SK-N-SH (cell line): ENCODE measurements around the gene MRPS27. TPM values are rescaled to one million over a fixed set of nuclear protein-coding genes. Genes with fewer than 3 reads are reported as not detected.

Experiments
- CTCF ChIA-PET: fragments of 300-600, 350-600 bp; formaldehyde crosslinking; extraction: SDS; loops from one replicate; lab custom pipeline; 2021; lab: Yijun Ruan, JAX
- POLR2A ChIA-PET: fragments of 350-600 bp; sonication (Branson Sonifier 250); formaldehyde crosslinking; extraction: SDS; loops from one replicate; lab custom pipeline; 2020; ENCODE audit warnings: antibody characterized with exemption, inconsistent platforms; lab: Yijun Ruan, JAX
- DNase-seq: peaks from one replicate; pipeline ENCODE4 v3.0.0; 2012
- H2AFZ ChIP-seq: fragments of 200-600 bp; sonication (generic); 2 replicates; pipeline ENCODE4 v1.8.1; 2016; ENCODE audit warnings: antibody characterized with exemption, mild to moderate bottlenecking, low read depth
- H3F3A ChIP-seq: fragments of 200-600 bp; sonication (generic); replicated peaks from 2 replicates; pipeline ENCODE3; 2016; ENCODE audit warnings: antibody characterized with exemption, mild to moderate bottlenecking; ENCODE audit not compliant: insufficient read depth
- H3K27ac ChIP-seq, 2 experiments: fragments of 200-500 bp in 1 of 2; fragments of 200-600 bp in 1 of 2; sonication (Bioruptor generic) in 1 of 2; sonication (generic), shearing (Covaris generic) in 1 of 2; 2 replicates each; pipeline versions ENCODE4 v1.5.1 to v1.6.1; 2014 to 2016; ENCODE audit warnings: low read depth in 2 of 2, inconsistent platforms in 1 of 2, low read length in 1 of 2, mild to moderate bottlenecking in 1 of 2, mixed read lengths in 1 of 2
- H3K27me3 ChIP-seq: fragments of 200-600 bp; sonication (generic), shearing (Covaris generic); 2 replicates; pipeline ENCODE4 v1.6.1; 2016; ENCODE audit warnings: mixed run types; ENCODE audit not compliant: insufficient read depth
- H3K36me3 ChIP-seq, 2 experiments: fragments of 200-500 bp in 1 of 2; fragments of 200-600 bp in 1 of 2; sonication (Bioruptor generic) in 1 of 2; sonication (generic) in 1 of 2; replicated peaks in 1 of 2; 2 replicates each; pipeline versions ENCODE3 to v1.5.1; 2014 to 2016; ENCODE audit warnings: low read length in 1 of 2, mild to moderate bottlenecking in 1 of 2; ENCODE audit not compliant: insufficient read depth in 2 of 2, control insufficient read depth in 1 of 2
- H3K4me1 ChIP-seq, 2 experiments: fragments of 200-500 bp in 1 of 2; fragments of 200-600 bp in 1 of 2; sonication (Bioruptor generic) in 1 of 2; sonication (generic), shearing (Covaris generic) in 1 of 2; 2 replicates each; pipeline versions ENCODE4 v1.5.1 to v1.6.1; 2014 to 2016; ENCODE audit warnings: low read depth in 1 of 2, low read length in 1 of 2, mixed run types in 1 of 2; ENCODE audit not compliant: insufficient read depth in 2 of 2, control insufficient read depth in 1 of 2
- H3K4me2 ChIP-seq: fragments of 200-600 bp; sonication (generic), shearing (Covaris generic); 2 replicates; pipeline ENCODE4 v1.6.1; 2017; ENCODE audit warnings: mixed run types
- H3K4me3 ChIP-seq, 2 experiments: fragments of 200-500 bp in 1 of 2; fragments of 200-600 bp in 1 of 2; sonication (Bioruptor generic) in 1 of 2; sonication (generic), shearing (Covaris generic) in 1 of 2; 2 replicates each; pipeline versions ENCODE4 v1.5.1 to v1.8.1; 2014 to 2016; ENCODE audit warnings: low read depth in 2 of 2, inconsistent platforms in 1 of 2, low read length in 1 of 2, mild to moderate bottlenecking in 1 of 2, mixed read lengths in 1 of 2, moderate library complexity in 1 of 2
- H3K79me2 ChIP-seq: fragments of 200-600 bp; sonication (generic); 2 replicates; pipeline ENCODE4 v1.8.1; 2017; ENCODE audit warnings: mild to moderate bottlenecking; ENCODE audit not compliant: insufficient read depth
- H3K9ac ChIP-seq: fragments of 200-600 bp; sonication (generic); 2 replicates; pipeline ENCODE4 v1.6.1; 2017; ENCODE audit warnings: mixed run types
- H3K9me2 ChIP-seq: fragments of 200-600 bp; sonication (generic); 2 replicates; pipeline ENCODE4 v1.6.1; 2017; ENCODE audit warnings: mixed run types
- H3K9me3 ChIP-seq: fragments of 200-600 bp; sonication (generic); 2 replicates; pipeline ENCODE4 v1.6.1; 2017; ENCODE audit warnings: mixed run types, mild to moderate bottlenecking, moderate library complexity
- H4K20me1 ChIP-seq: fragments of 200-600 bp; sonication (generic); 2 replicates; pipeline ENCODE4 v1.6.1; 2017; ENCODE audit warnings: mild to moderate bottlenecking, mixed run types; ENCODE audit not compliant: insufficient read depth
- CHD2 ChIP-seq: fragments of 150-350 bp; IDR thresholded peaks from 2 replicates; pipeline ENCODE4 v1.6.1; 2018; ENCODE audit warnings: low read length; ENCODE audit not compliant: partially characterized antibody
- ELF1 ChIP-seq: IDR thresholded peaks from 2 replicates; pipeline ENCODE4 v1.4.0; 2012
- EP300 ChIP-seq, 2 experiments: IDR thresholded peaks; 2 replicates each; pipeline versions ENCODE4 v1.4.0 to v1.6.1; 2012; ENCODE audit warnings: borderline replicate concordance in 1 of 2, low read depth in 1 of 2, low read length in 1 of 2
- FOXJ3 ChIP-seq: sonication (generic); formaldehyde crosslinking; IDR thresholded peaks from 2 replicates; pipeline ENCODE4 v1.5.1; 2020; ENCODE audit warnings: mild to moderate bottlenecking, missing genetic modification reagents
- FOXM1 ChIP-seq: IDR thresholded peaks from 2 replicates; pipeline ENCODE4 v1.4.0; 2012; ENCODE audit warnings: low read depth, mild to moderate bottlenecking
- GABPA ChIP-seq: IDR thresholded peaks from 2 replicates; pipeline ENCODE4 v1.4.0; 2012; ENCODE audit warnings: low read depth, mild to moderate bottlenecking
- MXI1 ChIP-seq: IDR thresholded peaks from 2 replicates; pipeline ENCODE4 v1.6.1; 2012; ENCODE audit warnings: mild to moderate bottlenecking, low read depth, low read length, improper control_type of control experiment
- NFIC ChIP-seq: IDR thresholded peaks from 2 replicates; pipeline ENCODE4 v1.4.0; 2012; ENCODE audit warnings: borderline replicate concordance
- RFX5 ChIP-seq: IDR thresholded peaks from 2 replicates; pipeline ENCODE4 v1.6.1; 2012; ENCODE audit warnings: mild to moderate bottlenecking, improper control_type of control experiment, low read length
- RXRA ChIP-seq: IDR thresholded peaks from 2 replicates; pipeline ENCODE4 v1.4.0; 2012; ENCODE audit warnings: low read depth, mild to moderate bottlenecking, borderline replicate concordance
- SIN3A ChIP-seq: IDR thresholded peaks from 2 replicates; pipeline ENCODE4 v1.6.1; 2012; ENCODE audit warnings: low read depth, mild to moderate bottlenecking, low read length, moderate library complexity, borderline replicate concordance
- SMC3 ChIP-seq: IDR thresholded peaks from 2 replicates; pipeline ENCODE4 v1.6.1; 2012; ENCODE audit warnings: low read depth, low read length, improper control_type of control experiment
- TCF12 ChIP-seq: IDR thresholded peaks from 2 replicates; pipeline ENCODE4 v1.4.0; 2012
- WGBS: methylation state at CpG from one replicate; pipeline ENCODE4 v1.1.6; 2017; ENCODE audit warnings: low lambda C conversion rate; 5-methylcytosine and 5-hydroxymethylcytosine counted together
- polyA plus RNA-seq, 3 experiments: library from polyadenylated mRNA; depleted of rRNA; stranded (reverse); fragments of >200 nt; gene quantifications; 2 replicates each; pipeline ENCODE4 v1.2.3, GENCODE V29; 2012
- TF ChIP-seq, protein P1 (sequence below): IDR thresholded peaks from 2 replicates; pipeline ENCODE4 v1.6.1; 2012; ENCODE audit warnings: mild to moderate bottlenecking, low read depth, low read length, moderate library complexity
- TF ChIP-seq, protein P2 (sequence below): fragments of 150-350 bp; IDR thresholded peaks from 2 replicates; pipeline ENCODE4 v1.6.1; 2016; ENCODE audit warnings: mild to moderate bottlenecking, low read depth, low read length
- TF ChIP-seq, protein P3 (sequence below): fragments of 200-600 bp; sonication (generic); IDR thresholded peaks from 2 replicates; pipeline ENCODE4 v1.6.1; 2017; ENCODE audit warnings: antibody characterized with exemption, mild to moderate bottlenecking, moderate library complexity
- TF ChIP-seq, protein P4 (sequence below): IDR thresholded peaks from 2 replicates; pipeline ENCODE4; 2012

Gene MRPS27
- polyA plus RNA-seq, 1 of the 3 experiments (the other 2 are of a cell fraction) = 37.5 TPM

DNA sequence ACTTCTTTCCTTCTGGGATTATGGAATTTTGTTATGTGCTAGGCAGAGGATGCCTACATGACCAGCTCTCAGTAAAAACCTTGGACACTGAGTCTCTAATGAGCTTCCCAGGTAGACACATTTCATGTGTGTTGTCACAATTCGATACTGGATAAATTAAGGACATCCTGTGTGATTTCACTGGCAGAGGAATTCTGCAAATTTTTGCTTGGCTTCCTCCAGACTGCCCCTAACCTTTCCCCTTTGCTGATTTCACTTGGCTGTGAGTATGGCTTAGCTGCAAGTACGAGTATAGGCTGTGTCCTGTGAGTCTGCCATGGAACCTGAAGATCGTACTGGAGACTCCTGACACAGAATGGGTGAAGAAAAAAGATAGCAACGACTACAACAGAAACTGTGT, 47.6 kb downstream of the MRPS27 start:
- Histone ChIP-seq H4K20me1 (no peaks in the 10 kb centered on the region), H2AFZ (no peak overlapping the region), H3K79me2 (peaks cover 42% of the 10 kb centered on the region; the same call in 1 of the 2 replicates), H3K27me3 (no peaks in the 10 kb centered on the region), H3K27ac (no peak overlapping the region), H3K36me3 (peaks cover 0 to 34% of the 10 kb centered on the region in 2 experiments), H3K4me1 (peaks cover 5 to 14% of the 10 kb centered on the region in 2 experiments; a peak in 3 of 4 replicates), H3K4me3 (no peak overlapping the region), H3K9me3 (no peaks in the 10 kb centered on the region)
- CTCF ChIA-PET = interaction anchor here (1.2 to 1.6 kb wide), 2 partner anchors 8 to 36 kb away, joined by 4 read pairs; no protein-coding TSS in a partner anchor
- no peak for TF ChIP-seq SMC3
- no peak for TF ChIP-seq ELF1
- no peak for TF ChIP-seq FOXJ3 (CRISPR knock-in tag)
- TF ChIP-seq EP300 (IDR thresholded peaks at IDR 0.05; ENCODE audit: borderline replicate concordance in 1 of 2, low read depth in 1 of 2, low read length in 1 of 2) = no peak
- TF ChIP-seq, protein P1, sequence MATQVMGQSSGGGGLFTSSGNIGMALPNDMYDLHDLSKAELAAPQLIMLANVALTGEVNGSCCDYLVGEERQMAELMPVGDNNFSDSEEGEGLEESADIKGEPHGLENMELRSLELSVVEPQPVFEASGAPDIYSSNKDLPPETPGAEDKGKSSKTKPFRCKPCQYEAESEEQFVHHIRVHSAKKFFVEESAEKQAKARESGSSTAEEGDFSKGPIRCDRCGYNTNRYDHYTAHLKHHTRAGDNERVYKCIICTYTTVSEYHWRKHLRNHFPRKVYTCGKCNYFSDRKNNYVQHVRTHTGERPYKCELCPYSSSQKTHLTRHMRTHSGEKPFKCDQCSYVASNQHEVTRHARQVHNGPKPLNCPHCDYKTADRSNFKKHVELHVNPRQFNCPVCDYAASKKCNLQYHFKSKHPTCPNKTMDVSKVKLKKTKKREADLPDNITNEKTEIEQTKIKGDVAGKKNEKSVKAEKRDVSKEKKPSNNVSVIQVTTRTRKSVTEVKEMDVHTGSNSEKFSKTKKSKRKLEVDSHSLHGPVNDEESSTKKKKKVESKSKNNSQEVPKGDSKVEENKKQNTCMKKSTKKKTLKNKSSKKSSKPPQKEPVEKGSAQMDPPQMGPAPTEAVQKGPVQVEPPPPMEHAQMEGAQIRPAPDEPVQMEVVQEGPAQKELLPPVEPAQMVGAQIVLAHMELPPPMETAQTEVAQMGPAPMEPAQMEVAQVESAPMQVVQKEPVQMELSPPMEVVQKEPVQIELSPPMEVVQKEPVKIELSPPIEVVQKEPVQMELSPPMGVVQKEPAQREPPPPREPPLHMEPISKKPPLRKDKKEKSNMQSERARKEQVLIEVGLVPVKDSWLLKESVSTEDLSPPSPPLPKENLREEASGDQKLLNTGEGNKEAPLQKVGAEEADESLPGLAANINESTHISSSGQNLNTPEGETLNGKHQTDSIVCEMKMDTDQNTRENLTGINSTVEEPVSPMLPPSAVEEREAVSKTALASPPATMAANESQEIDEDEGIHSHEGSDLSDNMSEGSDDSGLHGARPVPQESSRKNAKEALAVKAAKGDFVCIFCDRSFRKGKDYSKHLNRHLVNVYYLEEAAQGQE = no peak
- TF ChIP-seq NFIC = no peak
- TF ChIP-seq RXRA = no peak
- no peak for TF ChIP-seq GABPA
- no peak for TF ChIP-seq SIN3A
- TF ChIP-seq CHD2 = no peak
- TF ChIP-seq, protein P2, sequence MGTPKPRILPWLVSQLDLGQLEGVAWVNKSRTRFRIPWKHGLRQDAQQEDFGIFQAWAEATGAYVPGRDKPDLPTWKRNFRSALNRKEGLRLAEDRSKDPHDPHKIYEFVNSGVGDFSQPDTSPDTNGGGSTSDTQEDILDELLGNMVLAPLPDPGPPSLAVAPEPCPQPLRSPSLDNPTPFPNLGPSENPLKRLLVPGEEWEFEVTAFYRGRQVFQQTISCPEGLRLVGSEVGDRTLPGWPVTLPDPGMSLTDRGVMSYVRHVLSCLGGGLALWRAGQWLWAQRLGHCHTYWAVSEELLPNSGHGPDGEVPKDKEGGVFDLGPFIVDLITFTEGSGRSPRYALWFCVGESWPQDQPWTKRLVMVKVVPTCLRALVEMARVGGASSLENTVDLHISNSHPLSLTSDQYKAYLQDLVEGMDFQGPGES = no peak
- TF ChIP-seq RFX5 = no peak
- TF ChIP-seq, all 33 proteins: peak for 0
- 87% methylated on average over 4 of the region's 4 CpGs for WGBS
- Histone ChIP-seq H3F3A (peaks cover 15% of the 10 kb centered on the region), H3K9me2 (no peaks in the 10 kb centered on the region), H3K9ac (no peak overlapping the region), H3K4me2 (no peak overlapping the region)
- POLR2A ChIA-PET = no interaction called here
- DNase-seq = no peak

DNA sequence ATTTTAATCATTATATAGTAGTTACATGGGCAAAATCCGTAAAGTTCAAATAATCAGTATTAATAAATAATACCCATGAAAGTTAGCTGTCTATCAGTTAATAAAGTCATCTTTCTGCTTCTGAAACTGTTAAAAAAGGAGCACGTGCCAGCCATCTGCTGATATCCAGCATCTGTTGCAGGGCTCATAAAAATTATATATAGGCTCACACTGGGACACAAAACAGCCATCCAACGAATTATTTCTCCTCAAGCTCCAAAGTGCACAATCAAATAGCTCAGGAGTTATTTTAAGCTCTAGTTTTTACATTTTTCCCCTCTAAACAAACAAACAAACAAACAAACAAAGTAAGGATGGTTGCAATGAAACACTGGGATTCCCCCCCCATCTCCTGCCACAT, 48.3 kb downstream of the MRPS27 start:
- peaks cover 41% of the 10 kb centered on the region; the same call in 1 of the 2 replicates for H3K79me2 ChIP-seq
- H3K4me2 ChIP-seq = no peak overlapping the region
- H3K27me3 ChIP-seq = no peaks in the 10 kb centered on the region
- H3K36me3 ChIP-seq = peaks cover 0 to 28% of the 10 kb centered on the region in 2 experiments
- no peaks in the 10 kb centered on the region for H3K9me2 ChIP-seq
- POLR2A ChIA-PET = no interaction called here
- H3K4me3 ChIP-seq = no peak overlapping the region
- H3K9me3 ChIP-seq = no peaks in the 10 kb centered on the region
- H2AFZ ChIP-seq = no peak overlapping the region
- DNase-seq = no peak
- H3F3A ChIP-seq = peaks cover 15% of the 10 kb centered on the region
- H3K4me1 ChIP-seq = peaks cover 5 to 16% of the 10 kb centered on the region in 2 experiments; a peak in 3 of 4 replicates
- TF ChIP-seq RFX5 = no peak
- TF ChIP-seq TCF12 = no peak
- no peak for TF ChIP-seq FOXM1
- no peak for TF ChIP-seq RXRA
- TF ChIP-seq MXI1 = no peak
- TF ChIP-seq, protein P3, sequence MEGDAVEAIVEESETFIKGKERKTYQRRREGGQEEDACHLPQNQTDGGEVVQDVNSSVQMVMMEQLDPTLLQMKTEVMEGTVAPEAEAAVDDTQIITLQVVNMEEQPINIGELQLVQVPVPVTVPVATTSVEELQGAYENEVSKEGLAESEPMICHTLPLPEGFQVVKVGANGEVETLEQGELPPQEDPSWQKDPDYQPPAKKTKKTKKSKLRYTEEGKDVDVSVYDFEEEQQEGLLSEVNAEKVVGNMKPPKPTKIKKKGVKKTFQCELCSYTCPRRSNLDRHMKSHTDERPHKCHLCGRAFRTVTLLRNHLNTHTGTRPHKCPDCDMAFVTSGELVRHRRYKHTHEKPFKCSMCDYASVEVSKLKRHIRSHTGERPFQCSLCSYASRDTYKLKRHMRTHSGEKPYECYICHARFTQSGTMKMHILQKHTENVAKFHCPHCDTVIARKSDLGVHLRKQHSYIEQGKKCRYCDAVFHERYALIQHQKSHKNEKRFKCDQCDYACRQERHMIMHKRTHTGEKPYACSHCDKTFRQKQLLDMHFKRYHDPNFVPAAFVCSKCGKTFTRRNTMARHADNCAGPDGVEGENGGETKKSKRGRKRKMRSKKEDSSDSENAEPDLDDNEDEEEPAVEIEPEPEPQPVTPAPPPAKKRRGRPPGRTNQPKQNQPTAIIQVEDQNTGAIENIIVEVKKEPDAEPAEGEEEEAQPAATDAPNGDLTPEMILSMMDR = no peak
- no peak for TF ChIP-seq GABPA
- no peak for TF ChIP-seq EP300 (IDR thresholded peaks at IDR 0.05; ENCODE audit: borderline replicate concordance in 1 of 2, low read depth in 1 of 2, low read length in 1 of 2)
- TF ChIP-seq, protein P4, sequence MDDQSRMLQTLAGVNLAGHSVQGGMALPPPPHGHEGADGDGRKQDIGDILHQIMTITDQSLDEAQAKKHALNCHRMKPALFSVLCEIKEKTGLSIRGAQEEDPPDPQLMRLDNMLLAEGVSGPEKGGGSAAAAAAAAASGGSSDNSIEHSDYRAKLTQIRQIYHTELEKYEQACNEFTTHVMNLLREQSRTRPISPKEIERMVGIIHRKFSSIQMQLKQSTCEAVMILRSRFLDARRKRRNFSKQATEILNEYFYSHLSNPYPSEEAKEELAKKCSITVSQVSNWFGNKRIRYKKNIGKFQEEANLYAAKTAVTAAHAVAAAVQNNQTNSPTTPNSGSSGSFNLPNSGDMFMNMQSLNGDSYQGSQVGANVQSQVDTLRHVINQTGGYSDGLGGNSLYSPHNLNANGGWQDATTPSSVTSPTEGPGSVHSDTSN = no peak
- TF ChIP-seq ELF1 = no peak
- TF ChIP-seq, all 33 proteins: peak for 0
- H4K20me1 ChIP-seq = no peaks in the 10 kb centered on the region
- H3K9ac ChIP-seq = no peak overlapping the region
- no peak overlapping the region for H3K27ac ChIP-seq
- WGBS = 85% methylated on average over 3 of the region's 3 CpGs
- CTCF ChIA-PET = interaction anchor here (1.2 to 1.6 kb wide), 2 partner anchors 9 to 37 kb away, joined by 4 read pairs; no protein-coding TSS in a partner anchor
